ENCODE data around the gene GREM2. TPM values are rescaled to one million over a fixed set of nuclear protein-coding genes. Genes with fewer than 3 reads are reported as not detected.

GREM2 gene
- total RNA-seq, 1 experiment from 2014 or later: not detected

DNA sequence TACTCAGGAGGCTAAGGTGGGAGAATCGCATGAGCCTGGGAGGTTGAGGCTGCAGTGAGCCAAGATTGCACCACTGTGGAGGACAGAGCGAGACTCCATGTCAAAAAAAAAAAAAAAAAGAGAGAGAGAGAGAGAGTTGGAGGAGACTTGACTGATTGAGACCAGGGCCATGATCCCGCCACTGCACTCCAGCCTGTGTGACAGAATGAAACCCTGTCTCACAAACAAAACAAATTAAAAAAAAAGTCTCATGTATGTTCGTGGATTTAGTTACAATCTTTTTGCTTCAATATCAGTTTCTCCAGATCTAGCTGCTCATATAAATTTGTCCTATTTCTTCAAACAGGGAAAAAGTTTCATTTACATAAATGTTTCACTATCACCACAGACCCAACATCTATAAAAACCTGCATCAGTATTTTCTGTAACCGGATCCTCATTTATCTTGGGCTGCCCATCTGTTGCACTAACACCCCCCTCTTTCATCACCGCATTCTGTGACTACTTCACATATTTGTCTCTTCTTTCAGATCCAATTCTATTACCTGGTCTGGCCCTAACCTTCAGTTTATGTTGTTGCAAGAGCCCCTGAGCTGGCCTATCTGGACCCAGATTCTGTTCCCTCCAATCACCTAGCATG is 127.0 kb downstream of the GREM2 start:
- H3K4me1 Mint-ChIP-seq (ENCODE audit: insufficient read depth, unreplicated experiment): no peaks in the 10 kb centered on the region
- H3K9me3 Mint-ChIP-seq (ENCODE audit: unreplicated experiment): peaks cover 6% of the 10 kb centered on the region
- intact Hi-C loops (cut with micrococcal nuclease): no loop called here
- ChIA-PET CTCF (no interaction called here), POLR2A (interaction anchor here (0.6 kb wide), 1 partner anchor 56 kb away, joined by 3 read pairs; no protein-coding TSS in a partner anchor)
- no peak overlapping the region for H3K4me3 Mint-ChIP-seq (ENCODE audit: unreplicated experiment)
- no TSS peak for BruUV-seq (replicated peaks)
- no peaks in the 10 kb centered on the region for H3K27me3 Mint-ChIP-seq (ENCODE audit: insufficient read depth, unreplicated experiment)
- H3K27ac Mint-ChIP-seq (ENCODE audit: low read depth, unreplicated experiment): no peak overlapping the region
- no peaks in the 10 kb centered on the region for H3K36me3 Mint-ChIP-seq (ENCODE audit: insufficient read depth, unreplicated experiment)
- no peak for DNase-seq (ENCODE audit: unreplicated experiment)
- no peak for TF ChIP-seq CTCF (IDR thresholded peaks at IDR 0.05; ENCODE audit: unreplicated experiment)

GRCh38 chr1:240478536-240478935 is 133.4 kb downstream of the GREM2 start:
- TF ChIP-seq CTCF (IDR thresholded peaks at IDR 0.05; ENCODE audit: unreplicated experiment): no peak
- H3K27ac Mint-ChIP-seq (ENCODE audit: low read depth, unreplicated experiment): no peak overlapping the region
- H3K27me3 Mint-ChIP-seq (ENCODE audit: insufficient read depth, unreplicated experiment): no peaks in the 10 kb centered on the region
- no peak overlapping the region for H3K4me3 Mint-ChIP-seq (ENCODE audit: unreplicated experiment)
- ChIA-PET POLR2A (no interaction called here), CTCF (no interaction called here)
- H3K36me3 Mint-ChIP-seq (ENCODE audit: insufficient read depth, unreplicated experiment): no peaks in the 10 kb centered on the region
- no TSS peak for BruUV-seq (replicated peaks)
- intact Hi-C loops (cut with micrococcal nuclease): no loop called here
- DNase-seq (ENCODE audit: unreplicated experiment): no peak
- H3K9me3 Mint-ChIP-seq (ENCODE audit: unreplicated experiment): peaks cover 2% of the 10 kb centered on the region
- H3K4me1 Mint-ChIP-seq (ENCODE audit: insufficient read depth, unreplicated experiment): peaks cover 9% of the 10 kb centered on the region

DNA sequence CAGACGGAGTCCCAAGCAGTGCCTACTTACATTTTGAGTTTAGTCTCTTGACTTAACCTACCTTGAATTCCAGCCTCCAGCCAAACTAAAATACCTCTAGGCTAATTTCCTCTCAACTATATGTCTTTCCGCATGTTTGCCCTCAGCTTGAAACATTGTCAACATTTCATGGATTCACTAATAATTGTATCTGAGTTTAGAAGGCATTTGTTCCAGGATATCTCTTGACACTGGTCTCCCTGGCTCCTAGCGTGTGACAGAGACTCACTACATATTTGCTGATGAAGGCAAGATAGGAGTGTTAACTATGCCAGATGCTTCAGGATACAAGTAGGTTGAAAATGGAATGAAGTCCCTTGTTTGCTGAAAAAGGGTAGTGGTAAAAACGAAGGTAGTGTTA is 136.1 kb downstream of the GREM2 start:
- Mint-ChIP-seq H3K4me1 (ENCODE audit: insufficient read depth, unreplicated experiment) (peaks cover 10% of the 10 kb centered on the region), H3K36me3 (ENCODE audit: insufficient read depth, unreplicated experiment) (no peaks in the 10 kb centered on the region), H3K27ac (ENCODE audit: low read depth, unreplicated experiment) (no peak overlapping the region), H3K9me3 (ENCODE audit: unreplicated experiment) (no peaks in the 10 kb centered on the region), H3K27me3 (ENCODE audit: insufficient read depth, unreplicated experiment) (no peaks in the 10 kb centered on the region), H3K4me3 (ENCODE audit: unreplicated experiment) (no peak overlapping the region)
- ChIA-PET CTCF (interaction anchor here (1.4 kb wide), 1 partner anchor 20 kb away, joined by 3 read pairs; no protein-coding TSS in a partner anchor), POLR2A (no interaction called here)
- no TSS peak for BruUV-seq (replicated peaks)
- intact Hi-C loops (cut with micrococcal nuclease): no loop called here
- no peak for DNase-seq (ENCODE audit: unreplicated experiment)
- no peak for TF ChIP-seq CTCF (IDR thresholded peaks at IDR 0.05; ENCODE audit: unreplicated experiment)

GRCh38 chr1:240474133-240474614 is 137.8 kb downstream of the GREM2 start:
- ChIA-PET CTCF (interaction anchor here (0.5 to 0.9 kb wide), 2 partner anchors 19 to 33 kb away, joined by 3 read pairs; no protein-coding TSS in a partner anchor), POLR2A (interaction anchor here (0.7 to 1.2 kb wide), 2 partner anchors 19 to 826 kb away, joined by 3 read pairs; no protein-coding TSS in a partner anchor)
- H3K4me3 Mint-ChIP-seq (ENCODE audit: unreplicated experiment): no peak overlapping the region
- no peaks in the 10 kb centered on the region for H3K27me3 Mint-ChIP-seq (ENCODE audit: insufficient read depth, unreplicated experiment)
- peak overlapping the region; percentile 46 for H3K27ac Mint-ChIP-seq (ENCODE audit: low read depth, unreplicated experiment)
- H3K4me1 Mint-ChIP-seq (ENCODE audit: insufficient read depth, unreplicated experiment): peaks cover 10% of the 10 kb centered on the region
- TF ChIP-seq CTCF (IDR thresholded peaks at IDR 0.05; ENCODE audit: unreplicated experiment): no peak
- intact Hi-C loops (cut with micrococcal nuclease): no loop called here
- no TSS peak for BruUV-seq (replicated peaks)
- no peaks in the 10 kb centered on the region for H3K36me3 Mint-ChIP-seq (ENCODE audit: insufficient read depth, unreplicated experiment)
- H3K9me3 Mint-ChIP-seq (ENCODE audit: unreplicated experiment): no peaks in the 10 kb centered on the region
- peak; percentile 90 for DNase-seq (ENCODE audit: unreplicated experiment)

Measured in MCF 10A (cell line).